ENCODE data around the gene PXT1.
A peak's percentile ranks its signal among the peaks of the same experiment; 100 is the strongest.

PXT1 gene

DNA sequence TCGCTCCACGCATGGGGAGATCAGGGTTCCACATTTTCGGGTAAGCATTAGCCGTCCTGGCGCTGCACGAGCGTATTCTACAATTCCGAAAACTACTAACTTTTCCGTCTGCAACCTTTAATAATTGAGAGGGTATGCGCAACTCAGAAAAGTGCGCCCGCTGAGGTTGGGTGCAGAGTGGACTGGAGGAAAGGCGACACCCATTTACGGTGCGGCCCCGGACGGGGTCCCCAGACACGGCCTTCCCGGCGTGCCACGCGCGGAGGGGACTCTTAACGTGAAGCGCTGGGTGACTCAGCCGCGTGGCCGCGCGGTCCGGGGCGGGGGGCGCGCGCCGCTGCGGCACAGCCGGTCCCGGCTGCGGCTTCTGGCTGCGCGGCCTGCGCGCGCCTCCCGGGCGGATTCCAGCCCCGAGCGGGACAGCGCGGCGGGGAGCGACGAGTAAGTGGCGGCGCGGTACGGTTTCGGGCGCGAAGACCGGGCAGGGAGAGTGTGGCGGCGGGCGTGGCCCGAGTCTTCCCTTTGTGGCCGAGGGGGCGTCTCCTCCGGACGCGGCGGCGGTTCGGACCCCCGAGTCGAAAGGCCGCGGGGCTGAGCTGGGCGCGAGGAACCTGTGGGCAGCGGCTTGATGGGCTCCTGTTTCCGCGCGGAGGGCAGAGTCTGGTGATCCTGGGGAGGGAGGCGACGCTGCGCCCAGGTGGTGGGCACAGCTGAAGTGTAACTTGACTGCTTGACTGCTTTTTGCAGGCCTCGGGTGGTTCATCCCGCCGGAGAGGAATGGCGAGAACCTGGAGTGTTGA is at the start of gene PXT1, which contains the start of gene KCTD20 (continued):
- TF ChIP-seq, protein P1, sequence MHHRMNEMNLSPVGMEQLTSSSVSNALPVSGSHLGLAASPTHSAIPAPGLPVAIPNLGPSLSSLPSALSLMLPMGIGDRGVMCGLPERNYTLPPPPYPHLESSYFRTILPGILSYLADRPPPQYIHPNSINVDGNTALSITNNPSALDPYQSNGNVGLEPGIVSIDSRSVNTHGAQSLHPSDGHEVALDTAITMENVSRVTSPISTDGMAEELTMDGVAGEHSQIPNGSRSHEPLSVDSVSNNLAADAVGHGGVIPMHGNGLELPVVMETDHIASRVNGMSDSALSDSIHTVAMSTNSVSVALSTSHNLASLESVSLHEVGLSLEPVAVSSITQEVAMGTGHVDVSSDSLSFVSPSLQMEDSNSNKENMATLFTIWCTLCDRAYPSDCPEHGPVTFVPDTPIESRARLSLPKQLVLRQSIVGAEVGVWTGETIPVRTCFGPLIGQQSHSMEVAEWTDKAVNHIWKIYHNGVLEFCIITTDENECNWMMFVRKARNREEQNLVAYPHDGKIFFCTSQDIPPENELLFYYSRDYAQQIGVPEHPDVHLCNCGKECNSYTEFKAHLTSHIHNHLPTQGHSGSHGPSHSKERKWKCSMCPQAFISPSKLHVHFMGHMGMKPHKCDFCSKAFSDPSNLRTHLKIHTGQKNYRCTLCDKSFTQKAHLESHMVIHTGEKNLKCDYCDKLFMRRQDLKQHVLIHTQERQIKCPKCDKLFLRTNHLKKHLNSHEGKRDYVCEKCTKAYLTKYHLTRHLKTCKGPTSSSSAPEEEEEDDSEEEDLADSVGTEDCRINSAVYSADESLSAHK (tag by site-specific recombination; IDR thresholded peaks at IDR 0.05): peak; percentile 77
- TF ChIP-seq, protein P2, sequence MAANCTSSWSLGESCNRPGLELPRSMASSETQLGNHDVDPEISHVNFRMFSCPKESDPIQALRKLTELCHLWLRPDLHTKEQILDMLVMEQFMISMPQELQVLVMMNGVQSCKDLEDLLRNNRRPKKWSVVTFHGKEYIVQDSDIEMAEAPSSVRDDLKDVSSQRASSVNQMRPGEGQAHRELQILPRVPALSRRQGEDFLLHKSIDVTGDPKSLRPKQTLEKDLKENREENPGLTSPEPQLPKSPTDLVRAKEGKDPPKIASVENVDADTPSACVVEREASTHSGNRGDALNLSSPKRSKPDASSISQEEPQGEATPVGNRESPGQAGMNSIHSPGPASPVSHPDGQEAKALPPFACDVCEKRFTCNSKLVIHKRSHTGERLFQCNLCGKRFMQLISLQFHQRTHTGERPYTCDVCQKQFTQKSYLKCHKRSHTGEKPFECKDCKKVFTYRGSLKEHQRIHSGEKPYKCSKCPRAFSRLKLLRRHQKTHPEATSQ (tag by site-specific recombination; IDR thresholded peaks at IDR 0.05): peak; percentile 41; the same call in 1 of the 2 replicates
- no peak for TF ChIP-seq RBAK (tag by site-specific recombination; IDR thresholded peaks at IDR 0.05)
- no peak for TF ChIP-seq ZNF366 (tag by site-specific recombination; conservative IDR thresholded peaks at IDR 0.05)
- peak; percentile 74 for TF ChIP-seq KLF7 (tag by site-specific recombination; IDR thresholded peaks at IDR 0.05; ENCODE audit: borderline replicate concordance)
- TF ChIP-seq SP2 (tag by site-specific recombination; IDR thresholded peaks at IDR 0.05): peak; percentile 35
- no peak for TF ChIP-seq ZNF585B (tag by site-specific recombination; IDR thresholded peaks at IDR 0.05)
- peak; percentile 76 for TF ChIP-seq ZEB2 (tag by site-specific recombination; IDR thresholded peaks at IDR 0.05)
- TF ChIP-seq ZNF174 (tag by site-specific recombination; IDR thresholded peaks at IDR 0.05): no peak
- no peak; the same call in 1 of the 2 replicates for TF ChIP-seq GLI2 (tag by site-specific recombination; IDR thresholded peaks at IDR 0.05; ENCODE audit: borderline replicate concordance, low read depth)
- TF ChIP-seq, protein P3, sequence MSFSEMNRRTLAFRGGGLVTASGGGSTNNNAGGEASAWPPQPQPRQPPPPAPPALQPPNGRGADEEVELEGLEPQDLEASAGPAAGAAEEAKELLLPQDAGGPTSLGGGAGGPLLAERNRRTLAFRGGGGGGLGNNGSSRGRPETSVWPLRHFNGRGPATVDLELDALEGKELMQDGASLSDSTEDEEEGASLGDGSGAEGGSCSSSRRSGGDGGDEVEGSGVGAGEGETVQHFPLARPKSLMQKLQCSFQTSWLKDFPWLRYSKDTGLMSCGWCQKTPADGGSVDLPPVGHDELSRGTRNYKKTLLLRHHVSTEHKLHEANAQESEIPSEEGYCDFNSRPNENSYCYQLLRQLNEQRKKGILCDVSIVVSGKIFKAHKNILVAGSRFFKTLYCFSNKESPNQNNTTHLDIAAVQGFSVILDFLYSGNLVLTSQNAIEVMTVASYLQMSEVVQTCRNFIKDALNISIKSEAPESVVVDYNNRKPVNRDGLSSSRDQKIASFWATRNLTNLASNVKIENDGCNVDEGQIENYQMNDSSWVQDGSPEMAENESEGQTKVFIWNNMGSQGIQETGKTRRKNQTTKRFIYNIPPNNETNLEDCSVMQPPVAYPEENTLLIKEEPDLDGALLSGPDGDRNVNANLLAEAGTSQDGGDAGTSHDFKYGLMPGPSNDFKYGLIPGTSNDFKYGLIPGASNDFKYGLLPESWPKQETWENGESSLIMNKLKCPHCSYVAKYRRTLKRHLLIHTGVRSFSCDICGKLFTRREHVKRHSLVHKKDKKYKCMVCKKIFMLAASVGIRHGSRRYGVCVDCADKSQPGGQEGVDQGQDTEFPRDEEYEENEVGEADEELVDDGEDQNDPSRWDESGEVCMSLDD (tag by site-specific recombination; IDR thresholded peaks at IDR 0.05): peak; percentile 83
- TF ChIP-seq ZFHX2 (tag by site-specific recombination; conservative IDR thresholded peaks at IDR 0.05): 0 out of 2 replicates have a peak, but pooled peaks have one; percentile 8
- TF ChIP-seq ZNF169 (tag by site-specific recombination; IDR thresholded peaks at IDR 0.05): no peak
- TF ChIP-seq HOXD13 (CRISPR knock-in tag; IDR thresholded peaks at IDR 0.05; ENCODE audit: borderline replicate concordance): no peak
- TF ChIP-seq OVOL3 (tag by site-specific recombination; IDR thresholded peaks at IDR 0.05): no peak
- TF ChIP-seq ZNF302 (tag by site-specific recombination; IDR thresholded peaks at IDR 0.05; ENCODE audit: low read depth): no peak
- TF ChIP-seq ZNF221 (tag by site-specific recombination; IDR thresholded peaks at IDR 0.05; ENCODE audit: borderline replicate concordance): no peak
- no peak for TF ChIP-seq ZNF747 (tag by site-specific recombination; IDR thresholded peaks at IDR 0.05)
- TF ChIP-seq BCL11B (tag by site-specific recombination; IDR thresholded peaks at IDR 0.05; ENCODE audit: low read depth): peak; percentile 19; the same call in 1 of the 2 replicates
- TF ChIP-seq ZNF2 (tag by site-specific recombination; IDR thresholded peaks at IDR 0.05): peak; percentile 39; the same call in 1 of the 2 replicates
- TF ChIP-seq YY2 (tag by site-specific recombination; IDR thresholded peaks at IDR 0.05): peak; percentile 64; the same call in 1 of the 2 replicates
- TF ChIP-seq, protein P4, sequence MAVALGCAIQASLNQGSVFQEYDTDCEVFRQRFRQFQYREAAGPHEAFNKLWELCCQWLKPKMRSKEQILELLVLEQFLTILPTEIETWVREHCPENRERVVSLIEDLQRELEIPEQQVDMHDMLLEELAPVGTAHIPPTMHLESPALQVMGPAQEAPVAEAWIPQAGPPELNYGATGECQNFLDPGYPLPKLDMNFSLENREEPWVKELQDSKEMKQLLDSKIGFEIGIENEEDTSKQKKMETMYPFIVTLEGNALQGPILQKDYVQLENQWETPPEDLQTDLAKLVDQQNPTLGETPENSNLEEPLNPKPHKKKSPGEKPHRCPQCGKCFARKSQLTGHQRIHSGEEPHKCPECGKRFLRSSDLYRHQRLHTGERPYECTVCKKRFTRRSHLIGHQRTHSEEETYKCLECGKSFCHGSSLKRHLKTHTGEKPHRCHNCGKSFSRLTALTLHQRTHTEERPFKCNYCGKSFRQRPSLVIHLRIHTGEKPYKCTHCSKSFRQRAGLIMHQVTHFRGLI (tag by site-specific recombination; IDR thresholded peaks at IDR 0.05): no peak; the same call in 1 of the 2 replicates
- no peak for TF ChIP-seq ZNF530 (tag by site-specific recombination; IDR thresholded peaks at IDR 0.05; ENCODE audit: low read depth)
- peak; percentile 61; the same call in 1 of the 2 replicates for TF ChIP-seq SP7 (tag by site-specific recombination; IDR thresholded peaks at IDR 0.05)
- 0 out of 2 replicates have a peak, but pooled peaks have one; percentile 41 for TF ChIP-seq ZSCAN30 (tag by site-specific recombination; IDR thresholded peaks at IDR 0.05)
- TF ChIP-seq ZNF596 (tag by site-specific recombination; IDR thresholded peaks at IDR 0.05): no peak
- TF ChIP-seq ZNF548 (tag by site-specific recombination; IDR thresholded peaks at IDR 0.05): no peak
- peak; percentile 94 for TF ChIP-seq ZIC2 (tag by site-specific recombination; IDR thresholded peaks at IDR 0.05)
- no peak for TF ChIP-seq ZNF514 (tag by site-specific recombination; IDR thresholded peaks at IDR 0.05)
- no peak for TF ChIP-seq ZNF621 (tag by site-specific recombination; IDR thresholded peaks at IDR 0.05)
- peak; percentile 100 for TF ChIP-seq MYNN (tag by site-specific recombination; IDR thresholded peaks at IDR 0.05; ENCODE audit: borderline replicate concordance)
- TF ChIP-seq, protein P5, sequence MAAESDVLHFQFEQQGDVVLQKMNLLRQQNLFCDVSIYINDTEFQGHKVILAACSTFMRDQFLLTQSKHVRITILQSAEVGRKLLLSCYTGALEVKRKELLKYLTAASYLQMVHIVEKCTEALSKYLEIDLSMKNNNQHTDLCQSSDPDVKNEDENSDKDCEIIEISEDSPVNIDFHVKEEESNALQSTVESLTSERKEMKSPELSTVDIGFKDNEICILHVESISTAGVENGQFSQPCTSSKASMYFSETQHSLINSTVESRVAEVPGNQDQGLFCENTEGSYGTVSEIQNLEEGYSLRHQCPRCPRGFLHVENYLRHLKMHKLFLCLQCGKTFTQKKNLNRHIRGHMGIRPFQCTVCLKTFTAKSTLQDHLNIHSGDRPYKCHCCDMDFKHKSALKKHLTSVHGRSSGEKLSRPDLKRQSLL (tag by site-specific recombination; IDR thresholded peaks at IDR 0.05): no peak

Measured in HEK293 (cell line).